ENCODE data around the gene NECTIN2.

NECTIN2 gene
- long read RNA-seq, donor 1, transcript NECTIN2-202 (6 exons, 2,112 nt), result major isoform, 32 of 80 reads
- long read RNA-seq, donor 1, transcript NECTIN2-201 (9 exons, 2,466 nt), result minor isoform, 16 of 80 reads
- long read RNA-seq, donor 1, partial matches to known transcripts, result 32 of 80 reads
- long read RNA-seq, donor 1, other reads (novel, unspliced or antisense), result 0 of 80 reads
- long read RNA-seq, donor 2, transcript NECTIN2-202 (6 exons, 2,112 nt), result major isoform, 21 of 61 reads
- long read RNA-seq, donor 2, transcript NECTIN2-201 (9 exons, 2,466 nt), result minor isoform, 15 of 61 reads
- long read RNA-seq, donor 2, partial matches to known transcripts, result 25 of 61 reads
- long read RNA-seq, donor 2, other reads (novel, unspliced or antisense), result 0 of 61 reads
- long read RNA-seq, donor 3, transcript NECTIN2-201 (9 exons, 2,466 nt), result minor isoform, 9 of 48 reads
- long read RNA-seq, donor 3, transcript NECTIN2-202 (6 exons, 2,112 nt), result major isoform, 20 of 48 reads
- long read RNA-seq, donor 3, partial matches to known transcripts, result 19 of 48 reads
- long read RNA-seq, donor 3, other reads (novel, unspliced or antisense), result 0 of 48 reads
- long read RNA-seq, donor 4, transcript NECTIN2-201 (9 exons, 2,466 nt), result minor isoform, 10 of 50 reads
- long read RNA-seq, donor 4, transcript NECTIN2-202 (6 exons, 2,112 nt), result major isoform, 19 of 50 reads
- long read RNA-seq, donor 4, partial matches to known transcripts, result 21 of 50 reads
- long read RNA-seq, donor 4, other reads (novel, unspliced or antisense), result 0 of 50 reads
- long read RNA-seq, donor 5, transcript NECTIN2-202 (6 exons, 2,112 nt), result major isoform, 43 of 109 reads
- long read RNA-seq, donor 5, transcript NECTIN2-201 (9 exons, 2,466 nt), result minor isoform, 21 of 109 reads
- long read RNA-seq, donor 5, partial matches to known transcripts, result 45 of 109 reads
- long read RNA-seq, donor 5, other reads (novel, unspliced or antisense), result 0 of 109 reads
- long read RNA-seq, donor 6, transcript NECTIN2-202 (6 exons, 2,112 nt), result major isoform, 43 of 81 reads
- long read RNA-seq, donor 6, transcript NECTIN2-201 (9 exons, 2,466 nt), result minor isoform, 14 of 81 reads
- long read RNA-seq, donor 6, partial matches to known transcripts, result 19 of 81 reads
- long read RNA-seq, donor 6, other reads (novel, unspliced or antisense), result 5 of 81 reads
- long read RNA-seq, donor 7, transcript NECTIN2-201 (9 exons, 2,466 nt), result minor isoform, 24 of 186 reads
- long read RNA-seq, donor 7, transcript NECTIN2-202 (6 exons, 2,112 nt), result major isoform, 59 of 186 reads
- long read RNA-seq, donor 7, partial matches to known transcripts, result 96 of 186 reads
- long read RNA-seq, donor 7, other reads (novel, unspliced or antisense), result 7 of 186 reads
- long read RNA-seq, donor 8, transcript NECTIN2-201 (9 exons, 2,466 nt), result minor isoform, 10 of 58 reads
- long read RNA-seq, donor 8, transcript NECTIN2-202 (6 exons, 2,112 nt), result major isoform, 39 of 58 reads
- long read RNA-seq, donor 8, partial matches to known transcripts, result 9 of 58 reads
- long read RNA-seq, donor 8, other reads (novel, unspliced or antisense), result 0 of 58 reads

DNA sequence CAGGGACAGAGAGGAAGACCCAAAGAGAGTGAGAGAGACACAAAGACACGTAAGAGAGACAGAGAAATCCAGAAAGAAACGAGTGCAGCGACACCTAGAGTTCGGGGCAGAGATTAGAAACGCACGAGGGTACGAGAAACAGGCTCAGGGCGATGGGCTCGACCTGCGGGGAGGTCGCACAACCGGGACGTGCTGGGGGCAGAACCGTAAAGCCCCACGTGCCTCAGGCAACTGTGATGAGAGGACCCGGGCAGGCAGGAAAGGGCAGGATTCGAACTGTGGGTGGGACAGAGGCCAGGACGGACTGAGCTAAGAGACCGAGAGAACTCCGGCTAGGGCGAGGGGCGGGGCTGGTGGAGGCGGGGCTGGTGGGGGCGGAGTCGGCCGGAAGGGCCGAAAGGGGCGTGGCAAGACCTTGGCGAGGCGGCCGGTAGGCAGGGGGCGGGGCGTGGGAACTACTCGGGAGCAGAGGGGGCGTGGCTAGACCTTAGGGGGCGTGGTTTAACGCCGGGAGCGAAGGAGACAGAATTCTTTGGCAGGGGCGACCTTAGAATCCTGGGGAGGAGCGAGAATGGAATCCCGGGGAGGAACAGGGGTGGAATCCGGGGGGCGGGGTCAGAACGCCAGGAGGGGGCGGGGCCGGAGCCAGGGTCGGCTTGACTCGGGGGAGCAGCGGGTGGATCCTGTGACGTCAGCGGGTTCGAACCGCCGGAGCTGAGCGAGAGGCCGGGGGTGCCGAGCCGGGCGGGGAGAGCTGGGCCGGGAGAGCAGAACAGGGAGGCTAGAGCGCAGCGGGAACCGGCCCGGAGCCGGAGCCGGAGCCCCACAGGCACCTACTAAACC lies at the start of gene NECTIN2:
Gene NECTIN2 (plus strand): TSS at position 686 of the 843 bp plus-strand sequence. CDS start 229 bp downstream, outside the sequence.
- peak; percentile 96 for DNase-seq

DNA sequence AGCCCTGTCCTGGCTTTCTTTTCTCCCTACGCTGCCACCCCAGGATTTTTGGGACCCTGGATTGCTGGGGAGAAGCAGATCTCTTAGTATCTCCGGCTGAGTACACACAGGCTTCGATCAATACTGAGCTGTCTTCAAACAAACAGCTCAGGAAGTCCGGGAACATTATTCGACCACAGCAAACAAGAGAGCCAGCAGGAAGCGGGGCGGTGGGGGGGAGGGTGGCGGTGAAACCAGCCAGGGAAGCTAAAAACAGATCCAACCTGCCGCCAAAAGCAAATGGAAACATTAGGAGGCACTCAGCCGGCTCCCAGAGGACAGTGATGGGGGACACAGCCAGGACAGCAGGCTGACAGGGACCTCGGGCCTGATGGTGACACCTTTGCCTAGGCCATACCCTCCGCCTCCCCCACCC lies 49.4 kb upstream of the NECTIN2 start:
- DNase-seq, result no peak

DNA sequence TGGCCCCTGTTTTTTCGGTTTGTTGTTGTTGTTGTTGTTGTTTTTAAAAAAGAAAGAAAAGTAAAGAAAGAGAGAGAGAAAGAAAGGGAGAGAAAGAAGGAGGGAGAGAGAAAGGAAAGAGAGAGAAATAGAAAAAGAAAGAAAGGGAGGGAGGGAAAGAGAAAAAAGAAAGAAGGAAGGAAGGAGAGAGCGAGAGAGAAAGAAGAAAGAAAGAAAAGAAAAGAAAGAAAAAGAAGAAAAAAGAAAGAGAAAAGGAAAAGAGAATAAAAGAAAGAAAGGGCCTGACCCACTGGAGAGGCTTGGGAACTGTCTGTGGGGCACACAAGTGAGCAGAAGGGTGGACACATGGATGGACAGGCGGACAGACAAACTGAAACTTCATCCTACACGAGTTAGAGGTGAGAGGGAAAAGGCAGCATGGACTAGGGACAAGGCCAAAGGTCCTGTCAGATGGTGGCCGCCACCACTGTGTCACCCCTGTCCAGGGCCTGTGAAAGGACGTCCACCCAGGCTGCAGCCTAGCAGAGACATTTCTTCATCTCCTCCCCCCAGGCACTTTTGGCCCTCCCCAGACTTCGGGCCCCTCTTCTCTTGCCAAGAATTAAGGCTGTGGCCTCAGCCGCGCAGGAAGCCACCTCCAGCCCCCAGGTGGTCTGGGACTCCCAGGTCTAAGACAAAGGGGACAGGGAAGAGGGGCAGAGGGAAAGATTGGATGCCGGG lies 46.3 kb upstream of the NECTIN2 start:
- no peak for DNase-seq

DNA sequence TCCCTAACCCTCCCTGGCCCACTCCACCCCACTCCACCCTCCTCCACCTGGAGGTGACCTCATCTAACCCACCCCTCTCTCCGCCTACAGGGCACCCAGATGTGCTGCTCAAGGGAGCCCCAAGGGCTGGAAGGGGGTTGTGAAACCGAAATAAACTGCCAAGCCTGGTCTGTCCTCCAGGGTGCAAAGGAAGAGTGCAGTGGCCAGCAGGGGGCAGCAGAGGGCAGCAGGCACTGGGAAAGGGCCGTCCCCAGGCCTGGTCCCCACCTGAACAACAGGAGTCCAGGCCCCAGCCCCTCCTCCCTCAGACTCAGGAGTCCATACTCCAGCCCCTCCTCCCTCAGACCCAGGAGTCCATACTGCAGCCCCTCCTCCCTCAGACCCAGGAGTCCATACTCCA lies 45.6 kb upstream of the NECTIN2 start:
- DNase-seq, result peak; percentile 43

DNA sequence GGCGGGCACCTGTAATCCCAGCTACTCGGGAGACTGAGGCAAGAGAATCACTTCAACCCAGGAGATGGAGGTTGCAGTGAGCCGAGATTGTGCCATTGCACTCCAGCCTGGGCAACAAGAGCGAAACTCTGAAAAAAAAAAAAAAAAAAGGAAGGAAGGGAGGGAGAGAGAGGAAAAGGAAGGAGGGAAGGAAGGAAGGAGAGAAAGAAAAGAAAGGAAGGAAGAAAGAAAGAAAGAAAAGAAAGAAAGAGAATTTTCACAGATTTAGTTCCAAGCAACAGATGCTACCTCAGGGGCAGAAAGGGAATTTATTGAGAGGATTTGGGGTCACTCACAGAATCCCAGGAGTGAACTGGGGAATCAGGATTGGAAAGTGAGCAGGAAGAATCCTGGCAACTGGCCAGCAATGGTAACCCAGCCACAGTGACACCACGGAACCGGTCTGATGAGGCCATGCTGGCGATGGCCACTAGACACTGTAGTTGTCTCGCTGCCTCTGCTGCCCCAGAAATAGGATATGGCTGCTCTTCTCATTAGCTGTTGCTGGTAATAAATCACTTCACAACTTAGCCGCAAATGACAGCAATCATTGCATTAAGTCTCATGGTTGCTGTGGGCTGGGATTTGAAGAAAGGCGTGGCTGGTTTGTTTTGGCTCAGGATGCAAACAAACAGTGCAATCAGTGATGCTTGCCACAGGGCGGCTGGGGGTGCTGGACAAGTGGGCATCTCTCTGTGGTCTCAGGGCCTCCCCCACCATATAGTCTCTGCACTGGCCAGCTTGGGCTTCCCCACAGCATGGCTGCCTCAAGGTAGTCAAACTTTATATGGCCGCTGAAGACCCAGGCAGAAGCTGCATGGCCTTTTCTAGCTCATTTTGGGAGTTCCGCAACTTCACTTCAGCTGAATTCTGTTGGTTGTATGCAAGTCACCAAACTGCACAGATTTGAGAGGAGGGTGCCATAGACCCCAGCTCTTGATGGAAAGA lies 42.4 kb upstream of the NECTIN2 start:
- no peak for DNase-seq

DNA sequence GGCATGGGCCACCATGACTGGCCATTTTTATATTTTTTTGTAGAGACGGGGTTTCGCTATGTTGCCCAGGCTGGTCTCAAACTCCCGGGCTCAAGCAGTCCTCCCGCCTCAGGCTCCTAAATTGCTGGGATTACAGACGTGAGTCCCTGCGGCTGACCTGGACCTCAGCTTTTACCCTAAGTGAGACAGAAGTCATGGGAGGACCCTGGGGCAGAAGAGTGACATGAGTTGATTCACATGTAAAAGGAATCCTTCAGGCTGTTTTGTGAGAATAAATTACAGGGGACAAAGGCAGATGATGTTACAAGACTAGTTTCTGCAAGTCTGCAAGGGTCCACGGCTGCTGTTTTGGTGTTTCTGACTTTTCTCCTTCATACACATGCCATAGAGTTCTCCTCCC lies 39.8 kb upstream of the NECTIN2 start:
- no peak for DNase-seq

DNA sequence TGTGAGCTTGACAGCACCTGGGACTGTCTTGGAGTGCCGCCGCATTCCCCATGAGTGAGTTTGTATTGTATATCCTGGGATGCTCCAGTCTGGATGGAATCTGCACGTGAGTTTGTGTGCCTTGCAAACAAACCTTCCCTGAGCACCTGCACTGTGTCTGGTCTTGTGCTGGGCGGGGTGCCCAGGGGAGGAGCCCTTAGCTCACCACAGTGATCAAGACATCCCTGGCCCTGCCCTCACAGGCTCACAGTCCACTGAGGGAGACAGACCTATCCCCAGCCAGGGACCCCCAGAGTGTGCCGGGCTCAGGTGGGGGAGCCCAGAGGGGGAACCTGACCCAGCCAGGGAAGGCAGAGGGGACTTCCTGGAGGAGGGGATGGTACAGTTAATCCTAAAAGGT lies 38.9 kb upstream of the NECTIN2 start:
- DNase-seq, result no peak

DNA sequence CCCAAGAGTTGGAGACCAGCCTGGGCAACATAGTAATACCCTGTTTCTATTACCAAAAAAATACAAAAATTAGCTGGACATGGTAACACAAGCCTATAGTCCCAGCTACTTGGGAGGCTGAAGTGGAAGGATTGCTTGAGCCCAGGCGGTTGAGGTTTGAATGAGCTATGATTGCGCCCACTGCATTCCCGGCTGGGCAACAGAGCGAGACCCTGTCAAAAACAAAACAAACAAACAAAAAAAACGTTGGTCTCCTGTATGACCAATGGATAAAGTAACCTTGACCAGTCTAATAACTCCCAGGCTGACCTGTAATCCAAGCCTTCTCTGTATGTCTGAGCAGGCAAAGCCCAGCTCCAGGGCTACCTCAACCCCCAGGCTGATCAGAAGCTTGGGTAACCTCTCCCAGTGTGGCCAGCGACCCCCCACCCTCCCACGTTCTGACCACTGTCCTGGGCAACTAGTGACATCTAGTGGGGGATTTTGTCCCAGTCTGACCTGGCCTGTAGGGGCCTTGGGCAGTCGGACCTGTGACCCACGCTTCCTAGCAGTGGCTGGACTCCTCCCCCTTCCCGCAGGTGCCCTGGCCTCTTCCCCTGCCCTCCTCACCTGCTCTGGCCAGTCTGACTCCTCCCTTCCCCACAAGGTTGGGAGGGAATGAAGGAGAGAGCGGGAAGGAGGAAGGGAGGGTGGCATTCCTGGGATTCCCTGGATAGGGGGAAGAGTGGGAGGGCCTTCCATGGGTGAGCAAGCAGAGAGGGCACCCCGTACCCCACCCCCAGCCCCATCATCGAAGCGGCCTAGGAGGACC lies 38.2 kb upstream of the NECTIN2 start:
- peak; percentile 70 for DNase-seq

DNA sequence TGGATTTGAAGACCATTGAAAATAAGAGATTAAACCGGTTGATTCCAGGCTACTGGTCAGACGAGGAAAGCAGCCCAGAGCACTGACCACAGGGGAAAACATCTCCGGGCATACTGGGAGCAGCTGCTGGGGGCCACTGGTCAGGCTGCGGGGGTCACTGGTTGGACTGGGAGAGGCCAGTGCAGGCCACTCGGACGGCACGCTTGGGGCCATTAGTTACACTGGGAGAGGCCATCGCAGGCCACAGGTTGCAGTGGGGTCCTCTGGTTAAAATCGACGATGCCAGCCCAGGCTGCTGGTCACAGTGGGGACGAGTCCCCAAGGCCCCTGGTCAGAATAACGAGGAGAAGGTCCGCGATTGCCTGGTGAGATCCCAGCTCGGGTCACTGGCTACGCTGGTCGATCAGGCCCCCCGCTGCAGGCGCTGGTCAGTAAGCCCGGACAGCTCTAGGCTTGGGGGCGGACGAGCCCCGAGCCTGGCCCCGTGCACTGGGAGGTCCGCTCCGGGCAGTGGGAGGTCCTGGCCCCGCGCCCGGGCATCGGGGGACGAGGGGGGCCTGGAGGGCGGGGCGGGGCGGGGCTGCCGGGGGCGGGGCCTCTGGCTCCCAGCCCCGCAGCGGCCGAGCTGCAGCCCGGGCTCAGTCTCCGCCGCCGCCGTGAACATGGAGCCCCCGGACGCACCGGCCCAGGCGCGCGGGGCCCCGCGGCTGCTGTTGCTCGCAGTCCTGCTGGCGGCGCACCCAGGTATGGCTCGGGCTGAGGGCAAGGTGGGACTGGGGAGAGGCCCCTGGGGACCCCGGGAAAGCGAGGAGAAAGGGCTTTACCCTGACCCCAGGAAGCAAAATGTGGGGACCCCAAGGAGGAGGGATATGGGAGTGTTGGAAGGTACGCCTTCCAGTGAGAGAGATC lies 37.4 kb upstream of the NECTIN2 start, which contains the start of gene BCAM:
Gene BCAM (plus strand): TSS at position 641 of the 909 bp plus-strand sequence. CDS start 22 bp downstream, at position 663.
- peak; percentile 85 for DNase-seq

DNA sequence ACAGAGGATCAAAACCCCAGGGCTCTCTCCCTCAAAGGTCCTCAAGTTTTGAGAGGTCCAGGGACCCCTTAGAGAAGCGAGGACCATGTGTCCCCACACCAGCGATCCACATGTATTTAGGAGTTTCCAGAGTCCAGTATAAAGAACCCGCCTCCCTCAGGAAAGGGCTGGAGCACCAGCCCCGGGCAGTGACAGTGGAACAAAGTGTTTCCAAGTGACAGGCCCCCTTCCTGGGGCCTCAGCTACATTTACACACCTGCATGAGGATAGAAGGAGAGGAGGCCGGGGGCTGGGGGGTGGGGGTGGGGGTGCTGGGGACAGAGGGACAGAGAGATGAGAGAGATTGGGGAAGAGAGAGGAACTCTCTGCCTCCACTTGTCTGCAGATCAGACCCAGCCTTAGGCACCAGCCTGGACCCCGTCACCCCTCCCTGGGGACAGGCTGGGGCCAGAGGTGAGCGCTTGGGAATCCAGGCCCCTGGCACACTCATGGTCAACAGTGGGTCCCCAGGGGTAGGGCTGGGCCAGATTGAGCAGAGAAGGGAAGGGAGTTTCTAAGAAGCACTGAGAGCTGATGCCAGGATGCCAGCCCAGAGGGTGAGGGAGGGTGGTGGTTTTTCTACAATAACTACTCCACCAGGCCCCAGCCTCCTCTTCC lies 36.4 kb upstream of the NECTIN2 start:
- peak; percentile 70 for DNase-seq

DNA sequence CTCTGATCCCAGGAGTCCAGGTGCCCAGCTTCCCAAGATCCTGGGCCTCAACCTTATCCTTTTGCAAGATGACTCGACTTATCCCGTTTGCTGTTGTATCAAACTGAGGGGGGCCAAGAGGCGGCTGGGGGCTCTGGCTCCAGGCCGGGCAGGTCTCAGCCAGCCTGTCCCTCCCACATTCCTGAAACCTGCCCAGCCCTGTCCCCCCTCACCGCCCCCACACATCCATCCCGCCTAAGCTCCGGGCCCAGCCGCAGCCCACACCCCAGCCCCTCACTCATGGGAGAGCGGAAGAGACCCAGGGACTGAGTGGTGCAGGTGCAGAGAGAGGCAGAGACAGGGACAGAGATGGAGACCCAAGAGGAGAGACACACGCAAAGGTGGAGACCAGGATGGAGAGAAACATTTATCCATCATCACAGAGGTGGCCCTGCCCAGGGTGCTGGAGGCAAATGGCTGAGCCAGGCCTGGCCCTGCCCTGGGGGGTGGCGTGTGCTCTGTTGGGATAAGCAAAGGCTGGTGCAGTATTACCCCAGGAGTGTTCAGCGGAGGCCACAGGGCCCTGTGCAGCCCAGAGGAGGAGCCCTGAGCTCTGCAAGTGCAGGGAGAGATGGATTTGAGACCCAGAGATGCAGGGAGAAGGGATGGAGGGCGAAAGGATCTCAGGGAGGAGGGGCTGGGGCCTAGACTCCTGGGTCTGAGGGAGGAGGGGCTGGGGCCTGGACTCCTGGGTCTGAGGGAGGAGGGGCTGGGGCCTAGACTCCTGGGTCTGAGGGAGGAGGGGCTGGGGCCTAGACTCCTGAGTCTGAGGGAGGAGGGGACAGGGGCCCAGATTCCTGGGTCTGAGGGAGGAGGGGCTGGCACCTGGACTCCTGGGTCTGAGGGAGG lies 35.6 kb upstream of the NECTIN2 start:
- peak; percentile 64 for DNase-seq

DNA sequence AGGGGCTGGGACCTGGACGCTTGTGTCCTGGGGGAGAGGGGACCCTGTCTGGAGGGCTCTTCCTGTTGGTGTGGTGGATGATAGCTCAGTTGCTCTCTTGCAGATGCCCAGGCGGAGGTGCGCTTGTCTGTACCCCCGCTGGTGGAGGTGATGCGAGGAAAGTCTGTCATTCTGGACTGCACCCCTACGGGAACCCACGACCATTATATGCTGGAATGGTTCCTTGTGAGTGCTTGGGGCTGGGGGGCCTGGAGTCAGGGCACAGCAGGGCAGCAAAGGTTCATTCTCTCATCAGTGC lies 35.0 kb upstream of the NECTIN2 start:
- DNase-seq, result no peak

DNA sequence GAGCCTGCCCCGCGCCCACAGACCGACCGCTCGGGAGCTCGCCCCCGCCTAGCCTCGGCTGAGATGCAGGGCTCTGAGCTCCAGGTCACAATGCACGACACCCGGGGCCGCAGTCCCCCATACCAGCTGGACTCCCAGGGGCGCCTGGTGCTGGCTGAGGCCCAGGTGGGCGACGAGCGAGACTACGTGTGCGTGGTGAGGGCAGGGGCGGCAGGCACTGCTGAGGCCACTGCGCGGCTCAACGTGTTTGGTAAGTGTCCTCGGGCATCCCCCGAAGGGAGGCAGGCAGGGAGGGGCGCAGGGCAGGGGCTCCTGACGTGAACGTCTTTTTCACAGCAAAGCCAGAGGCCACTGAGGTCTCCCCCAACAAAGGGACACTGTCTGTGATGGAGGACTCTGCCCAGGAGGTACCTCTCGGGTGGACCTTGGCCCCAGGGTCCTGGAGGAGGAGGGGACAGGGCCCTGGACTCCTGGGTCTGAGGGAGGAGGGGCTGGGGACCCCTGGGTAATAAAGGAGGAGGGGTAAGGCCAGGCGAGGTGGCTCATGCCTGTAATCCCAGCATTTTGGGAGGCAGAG lies 33.9 kb upstream of the NECTIN2 start:
- DNase-seq, result no peak

DNA sequence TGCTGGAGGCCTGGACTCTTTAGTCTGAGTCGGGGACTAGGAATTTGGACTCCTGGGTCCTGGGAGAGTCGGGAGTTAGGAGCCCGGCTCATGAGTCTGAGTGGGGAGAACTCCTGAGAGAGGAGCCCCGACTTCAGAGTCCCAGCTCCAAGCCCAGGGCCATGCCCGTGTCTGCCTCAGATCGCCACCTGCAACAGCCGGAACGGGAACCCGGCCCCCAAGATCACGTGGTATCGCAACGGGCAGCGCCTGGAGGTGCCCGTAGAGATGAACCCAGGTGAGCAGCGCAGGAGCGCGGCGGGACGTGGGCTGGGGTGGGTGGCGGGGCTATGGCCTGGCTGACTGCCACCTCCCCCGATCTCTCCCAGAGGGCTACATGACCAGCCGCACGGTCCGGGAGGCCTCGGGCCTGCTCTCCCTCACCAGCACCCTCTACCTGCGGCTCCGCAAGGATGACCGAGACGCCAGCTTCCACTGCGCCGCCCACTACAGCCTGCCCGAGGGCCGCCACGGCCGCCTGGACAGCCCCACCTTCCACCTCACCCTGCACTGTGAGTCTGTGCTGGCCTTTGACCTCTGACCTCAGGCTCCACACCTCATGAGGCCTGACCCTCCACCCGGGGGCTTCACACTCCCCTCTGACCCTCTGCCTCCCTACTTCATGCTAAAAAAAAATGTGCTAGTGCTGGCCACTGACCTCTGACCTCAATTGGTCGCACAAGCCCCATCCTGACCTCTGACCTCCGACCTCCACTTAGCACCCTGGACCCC lies 32.8 kb upstream of the NECTIN2 start:
- peak; percentile 54 for DNase-seq
